HS-5 (cell line): Measurements from ENCODE around the gene CYP2A6.
"Not testable (repeated sequence)": the region's sequence is repeated elsewhere in the genome, so short reads cannot be mapped to it uniquely, and the experiment has no call there.

Source experiments
- DNase-seq: peaks from one replicate; pipeline ENCODE4 v3.0.0-alpha.2; 2012; ENCODE audit warnings: low read depth

The CYP2A6 gene

DNA sequence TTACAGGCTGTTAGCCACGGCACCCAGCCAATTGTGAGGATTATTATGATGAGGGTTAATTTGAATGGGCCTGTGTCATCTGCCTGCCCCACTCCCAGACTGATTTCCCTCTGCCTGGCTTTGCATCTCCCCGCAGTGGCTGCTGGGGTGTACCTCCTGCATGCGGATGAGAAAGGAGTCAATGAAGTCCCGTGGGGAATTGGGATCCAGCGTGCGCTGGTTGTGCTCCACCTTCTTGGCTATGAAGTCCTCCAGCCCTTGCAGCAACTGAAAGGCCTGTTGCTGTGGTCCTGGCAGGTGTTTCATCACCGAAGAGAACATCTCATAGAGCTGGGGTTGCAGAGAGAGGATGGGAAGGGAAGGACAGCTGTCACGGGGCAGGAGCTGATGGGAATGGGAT is 3.5 kb downstream of the CYP2A6 start:
- DNase-seq: not testable (repeated sequence)

DNA sequence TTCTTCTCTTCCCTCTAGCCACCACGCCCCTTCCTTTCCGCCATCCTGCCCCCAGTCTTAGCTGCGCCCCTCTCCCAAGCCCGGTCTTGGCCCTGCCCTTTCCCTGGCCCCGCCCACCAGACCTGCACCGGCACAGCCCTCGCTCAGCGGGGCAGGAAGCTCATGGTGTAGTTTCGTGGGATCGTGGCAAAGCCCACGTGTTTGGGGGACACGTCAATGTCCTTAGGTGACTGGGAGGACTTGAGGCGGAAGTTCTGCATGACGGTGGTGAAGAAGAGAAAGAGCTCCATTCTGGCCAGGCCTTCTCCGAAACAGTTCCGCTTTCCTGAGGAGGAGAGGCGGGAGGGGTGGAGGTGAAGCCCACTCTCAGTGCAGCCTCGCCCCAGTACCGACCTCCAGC is 6.6 kb downstream of the CYP2A6 start:
- DNase-seq: not testable (repeated sequence)

DNA sequence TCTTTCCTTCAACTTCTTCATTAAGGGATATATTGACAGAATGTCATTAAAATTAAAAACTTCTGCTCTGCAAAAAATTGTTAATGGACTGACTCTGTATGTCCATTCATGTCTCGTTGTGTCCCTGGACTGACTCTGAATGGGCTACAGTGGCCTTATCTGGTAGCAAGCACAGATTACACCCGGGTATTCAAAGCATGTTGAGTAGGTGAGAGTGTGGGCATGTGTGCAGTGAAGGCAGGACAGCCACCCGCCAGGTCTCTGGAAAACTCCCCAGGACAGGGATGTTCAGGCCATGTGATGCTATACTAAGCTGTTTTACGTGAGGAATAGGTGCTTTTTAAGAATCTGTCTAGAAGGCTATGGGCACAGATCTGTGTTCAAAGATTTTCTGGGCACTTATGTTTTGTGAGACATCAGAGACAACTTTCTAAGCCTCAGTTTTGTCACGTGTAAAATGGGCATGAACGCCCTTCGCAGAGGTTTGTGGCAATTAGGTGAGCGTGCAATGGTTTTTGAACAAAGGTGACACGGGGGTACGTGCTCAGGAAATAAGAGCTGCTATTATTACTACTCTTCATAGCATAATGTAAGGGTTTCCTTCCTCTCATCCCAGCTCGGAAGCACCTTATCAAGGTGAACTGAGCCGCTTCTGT is 7.1 kb downstream of the CYP2A6 start:
- not testable (repeated sequence) for DNase-seq

DNA sequence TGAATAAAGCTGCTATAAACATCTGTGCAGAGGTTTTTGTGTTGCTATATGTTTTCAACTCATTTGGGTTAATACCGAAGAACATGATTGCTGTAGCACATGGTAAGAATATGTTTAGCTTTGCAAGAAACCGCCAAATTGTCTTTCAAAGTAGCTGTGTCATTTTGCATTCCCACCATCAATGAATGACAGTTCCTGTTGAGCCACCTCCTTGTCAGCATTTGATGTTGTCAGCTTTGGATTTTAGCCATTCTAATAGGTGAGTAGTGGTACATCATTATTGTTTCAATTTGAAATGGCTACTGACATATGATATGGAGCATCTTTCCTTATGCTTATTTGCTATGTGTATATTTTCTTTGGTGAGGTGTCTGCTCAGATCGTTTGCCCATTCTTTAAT is 8.2 kb downstream of the CYP2A6 start:
- DNase-seq: not testable (repeated sequence)

DNA sequence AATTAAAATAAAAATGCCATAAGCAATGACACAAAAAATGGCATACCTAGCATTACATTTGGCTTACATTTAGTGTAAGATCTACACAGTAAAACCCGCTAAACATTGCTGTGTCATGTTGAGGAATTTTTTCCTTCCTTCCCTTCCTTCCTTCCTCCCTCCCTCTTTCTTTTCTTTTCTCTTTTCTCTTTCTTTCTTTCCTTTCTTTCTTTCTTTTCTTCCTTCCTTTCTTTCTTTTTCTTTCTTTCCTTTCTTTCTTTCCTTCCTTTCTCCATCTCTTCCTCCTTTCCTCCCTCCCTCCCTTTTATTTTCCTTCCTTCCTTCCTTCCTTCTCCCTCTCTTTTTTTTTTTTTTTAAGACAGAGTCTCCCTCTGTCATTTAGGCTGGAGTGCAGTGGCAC is 11.8 kb downstream of the CYP2A6 start:
- not testable (repeated sequence) for DNase-seq

DNA sequence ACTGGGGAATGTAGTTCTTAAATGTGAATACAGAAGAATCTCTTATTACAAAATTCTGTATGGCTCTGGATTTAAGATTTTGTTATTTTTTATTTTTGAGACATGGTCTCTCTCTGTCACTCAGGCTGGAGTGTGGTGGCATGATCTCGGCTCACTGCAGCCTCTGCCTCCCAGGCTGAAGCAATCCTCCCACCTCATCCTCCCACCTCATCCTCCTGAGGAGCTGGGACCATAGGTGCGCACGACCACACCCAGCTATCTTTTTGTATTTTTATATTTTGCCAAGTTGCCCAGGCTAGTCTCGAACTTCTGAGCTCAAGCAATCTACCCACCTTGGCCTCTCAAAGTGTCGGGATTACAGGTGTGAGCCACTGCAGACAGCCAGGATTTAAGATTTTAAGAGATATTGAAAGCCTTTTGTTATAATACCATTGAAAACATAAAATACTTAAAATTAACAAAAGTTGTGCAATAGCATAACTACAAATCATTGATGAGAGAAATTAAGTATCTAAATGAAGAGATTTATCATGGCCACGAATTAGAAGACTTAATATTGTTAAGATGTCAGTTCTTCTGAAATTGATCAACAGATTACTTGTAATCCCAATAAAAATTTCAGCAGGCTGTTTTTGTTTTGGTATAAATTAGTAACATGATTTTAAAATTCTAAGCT is 13.4 kb downstream of the CYP2A6 start:
- no peak for DNase-seq

DNA sequence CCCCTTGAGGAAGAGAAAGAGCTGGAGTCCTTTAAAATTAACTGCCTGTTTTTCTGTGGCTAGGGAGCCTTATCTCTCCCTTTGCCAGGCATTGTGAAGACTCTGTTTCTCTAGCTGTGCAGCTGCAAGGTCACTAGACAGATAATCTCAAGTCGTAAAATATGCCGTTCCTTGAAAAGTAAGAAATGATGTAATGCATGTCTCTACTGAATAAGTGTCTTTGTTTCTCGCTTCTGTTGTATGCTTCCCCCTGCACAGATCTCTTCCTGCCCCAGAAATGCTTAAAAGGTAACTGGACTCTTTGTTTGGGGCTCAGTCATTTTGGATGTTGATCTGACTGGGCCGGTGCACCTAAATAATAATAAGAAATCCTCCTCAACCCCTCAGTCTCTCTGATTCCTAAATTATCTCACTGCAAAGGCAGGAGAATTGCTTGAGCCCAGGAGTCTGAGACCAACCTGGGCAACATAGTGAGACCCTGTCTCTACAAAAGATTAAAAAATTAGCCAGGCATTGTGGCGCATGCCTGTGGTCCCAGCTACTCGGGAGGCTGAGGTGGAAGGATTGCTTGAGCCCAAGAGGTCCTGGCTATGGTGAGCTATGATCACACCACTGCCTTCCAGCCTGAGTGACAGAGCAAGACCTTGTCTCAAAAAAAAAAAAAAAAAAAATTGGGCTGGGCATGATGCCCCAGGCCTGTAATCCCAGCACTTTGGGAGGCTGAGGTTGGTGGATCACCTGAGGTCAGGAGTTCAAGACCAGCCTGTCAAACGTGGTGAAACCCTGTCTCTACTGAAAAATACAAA is 16.3 kb downstream of the CYP2A6 start:
- not testable (repeated sequence) for DNase-seq

DNA sequence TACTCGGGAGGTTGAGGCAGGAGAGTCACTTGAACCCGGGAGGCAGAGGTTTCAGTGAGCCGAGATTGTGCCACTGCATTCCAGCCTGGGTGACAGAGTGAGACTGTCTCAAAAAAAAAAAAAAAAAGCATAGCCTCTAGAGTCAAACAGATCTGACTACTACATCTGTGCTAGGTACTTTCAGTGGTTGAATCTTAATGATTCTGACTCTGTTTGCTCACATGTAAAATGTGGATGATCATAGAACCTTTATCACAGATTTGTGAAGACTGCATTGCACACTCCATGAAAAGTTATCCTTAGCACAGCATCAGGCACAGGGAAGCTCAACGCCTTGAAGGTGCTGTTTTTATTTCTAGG is 17.8 kb downstream of the CYP2A6 start:
- not testable (repeated sequence) for DNase-seq

DNA sequence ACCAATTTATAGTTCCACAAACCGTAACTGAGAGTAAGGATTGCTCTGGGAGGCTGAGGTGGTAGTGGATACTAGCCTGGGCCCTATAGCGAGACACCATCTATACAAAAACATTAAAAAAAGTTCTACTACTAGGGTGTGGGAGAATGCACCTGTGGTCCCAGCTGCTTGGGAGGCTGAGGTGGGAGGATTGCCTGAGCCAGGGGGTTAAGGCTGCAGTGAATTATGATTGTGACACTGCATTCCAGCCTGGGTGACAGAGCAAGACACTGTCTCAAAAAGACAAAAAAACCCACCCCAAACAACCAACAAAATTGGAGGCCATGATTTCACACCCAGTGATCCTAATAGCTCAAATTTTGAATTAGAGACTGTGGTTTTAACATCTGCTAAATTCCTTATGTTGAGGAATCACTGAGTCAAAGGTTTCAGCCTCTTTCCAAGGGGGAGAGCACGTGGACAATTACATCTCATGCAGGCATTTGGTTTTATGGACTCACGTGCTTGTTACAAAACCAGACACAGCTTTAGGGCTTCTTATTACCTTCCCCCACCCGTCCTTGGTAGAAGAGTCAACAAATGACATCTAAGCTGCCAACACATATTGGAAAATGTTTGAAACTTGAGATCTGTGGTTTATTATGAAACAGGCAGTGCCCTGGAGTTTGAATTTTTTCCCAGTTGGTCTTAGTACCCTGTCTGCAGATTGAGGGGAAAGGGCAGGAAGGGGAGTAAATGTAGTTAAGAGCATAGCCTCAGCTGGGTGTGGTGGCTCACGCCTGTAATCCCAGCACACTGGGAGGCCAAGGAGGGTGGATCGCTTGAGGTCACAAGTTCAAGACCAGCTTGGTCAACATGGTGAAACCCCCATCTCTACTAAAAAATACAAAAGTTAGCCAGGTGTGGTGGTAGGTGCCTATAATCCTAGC is 18.5 kb downstream of the CYP2A6 start:
- peak; percentile 96 for DNase-seq

DNA sequence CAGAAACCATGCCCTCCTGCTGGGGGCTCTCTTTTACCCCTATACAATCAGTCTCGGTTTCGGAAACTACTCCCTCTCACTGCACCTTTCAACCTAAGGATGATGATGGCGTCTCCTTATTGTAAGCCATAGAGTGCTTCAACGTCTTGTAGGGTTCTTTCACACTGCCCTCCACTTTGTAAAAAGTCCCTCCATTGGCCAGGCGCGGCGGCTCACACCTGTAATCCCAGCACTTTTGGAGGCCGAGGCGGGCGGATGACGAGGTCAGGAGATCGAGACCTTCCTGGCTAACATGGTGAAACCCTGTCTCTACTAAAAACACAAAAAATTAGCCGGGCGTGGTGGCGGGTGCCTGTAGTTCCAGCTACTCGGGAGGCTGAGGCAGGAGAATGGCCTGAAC is 19.5 kb downstream of the CYP2A6 start:
- DNase-seq: not testable (repeated sequence)

DNA sequence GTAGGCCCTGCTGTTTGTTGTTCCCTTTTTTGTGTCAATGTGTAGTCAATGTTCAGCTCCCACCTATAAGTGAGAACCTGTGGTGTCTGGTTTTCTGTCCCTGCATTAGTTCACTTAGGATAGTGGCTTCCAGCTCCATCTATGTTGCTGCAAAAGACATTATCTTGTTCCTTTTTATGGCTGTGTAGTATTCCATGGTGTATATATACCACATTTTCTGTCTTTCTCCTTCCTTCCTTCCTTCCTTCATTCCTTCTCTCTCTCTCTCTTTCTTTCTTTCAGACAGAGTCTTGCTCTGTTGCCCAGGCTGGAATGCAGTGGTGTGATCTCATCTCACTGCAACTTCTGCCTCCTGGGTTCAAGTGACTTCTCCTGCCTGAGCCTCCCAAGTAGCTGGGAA is 21.0 kb downstream of the CYP2A6 start:
- DNase-seq: no peak

DNA sequence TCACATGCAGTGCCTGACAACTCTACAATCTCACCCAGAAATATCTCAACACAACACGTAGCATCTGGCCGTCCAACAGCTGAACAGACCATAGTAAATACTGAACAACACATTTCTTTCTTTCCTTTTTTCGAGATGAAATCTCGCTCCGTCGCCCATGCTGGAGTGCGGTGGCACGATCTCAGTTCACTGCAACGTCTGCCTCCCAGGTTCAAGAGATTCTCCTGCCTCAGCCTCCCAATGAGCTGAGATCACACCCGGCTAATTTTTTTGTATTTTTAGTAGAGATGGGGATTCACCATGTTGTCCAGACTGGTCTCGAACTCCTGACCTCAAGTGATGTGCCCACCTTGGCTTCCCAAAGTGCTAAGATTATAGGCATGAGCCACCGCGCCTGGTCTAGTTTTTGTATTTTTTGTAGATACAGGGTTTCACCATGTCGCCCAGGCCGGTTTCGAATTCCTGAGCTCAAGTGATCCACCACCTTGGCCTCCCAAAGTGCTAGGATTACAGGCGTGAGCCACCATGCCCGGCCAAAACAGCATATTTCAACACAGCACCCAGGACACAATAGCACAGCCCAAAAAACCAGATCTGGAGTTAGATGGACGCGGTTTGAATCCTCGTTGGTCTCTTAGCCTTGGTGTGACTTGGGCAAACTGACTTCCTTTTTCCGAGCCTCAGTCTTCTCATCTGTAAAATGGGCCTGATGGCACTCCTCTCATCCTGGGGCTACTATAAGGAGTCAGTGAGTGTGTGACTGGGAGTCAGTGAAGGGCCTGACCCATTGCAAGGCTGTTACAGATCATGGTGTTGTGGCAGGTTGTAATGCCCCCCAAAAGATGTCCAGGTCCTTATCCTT is 22.6 kb downstream of the CYP2A6 start:
- no peak for DNase-seq

DNA sequence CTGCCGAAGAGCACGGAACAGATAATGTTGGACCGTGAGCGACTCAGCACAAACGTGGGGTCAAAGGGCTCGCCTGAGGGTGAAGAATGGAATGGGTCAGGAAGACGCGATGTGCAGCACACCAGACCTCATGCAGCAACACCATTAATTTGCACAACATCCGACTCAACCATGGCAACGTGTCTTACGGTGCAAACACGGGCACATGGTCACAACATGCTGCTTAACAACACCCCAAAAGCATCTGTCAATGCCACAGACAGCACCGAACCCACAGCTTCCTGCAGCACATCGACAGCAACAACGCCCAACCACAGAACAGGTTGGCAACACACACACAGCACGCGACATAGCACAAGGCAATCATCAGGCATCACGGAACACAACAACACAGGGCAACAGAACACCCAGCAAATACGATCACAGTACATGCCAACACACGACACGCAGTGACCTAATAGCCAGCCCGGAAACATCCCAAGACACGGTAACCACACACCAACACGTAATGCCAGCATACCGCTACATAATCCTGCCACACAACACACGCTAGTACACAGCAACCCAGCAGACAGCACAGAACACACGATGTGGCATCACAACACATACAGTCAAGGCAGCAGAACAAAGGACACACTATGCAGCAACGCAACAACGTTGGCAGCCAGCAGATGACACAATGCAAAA is 23.4 kb downstream of the CYP2A6 start:
- not testable (repeated sequence) for DNase-seq

DNA sequence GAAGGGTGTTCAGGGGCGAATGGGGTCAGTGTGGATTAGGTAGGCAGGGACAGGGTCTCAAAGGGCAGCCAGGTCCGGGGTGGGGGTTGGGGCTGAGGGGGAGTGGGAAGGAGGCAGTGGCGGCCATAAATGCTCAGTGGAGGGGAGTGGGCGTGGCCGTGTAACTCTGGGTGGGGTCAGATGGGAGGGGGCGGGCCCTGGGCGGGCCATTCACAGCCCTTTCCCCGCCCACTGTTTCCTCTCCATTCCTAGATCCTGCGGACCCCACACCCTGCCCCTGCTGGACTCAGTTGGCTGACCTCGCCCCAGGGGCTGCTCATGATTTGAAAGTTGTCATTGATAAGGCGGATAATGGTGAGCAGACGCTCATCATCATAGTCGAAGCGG is 23.9 kb downstream of the CYP2A6 start:
- not testable (repeated sequence) for DNase-seq

DNA sequence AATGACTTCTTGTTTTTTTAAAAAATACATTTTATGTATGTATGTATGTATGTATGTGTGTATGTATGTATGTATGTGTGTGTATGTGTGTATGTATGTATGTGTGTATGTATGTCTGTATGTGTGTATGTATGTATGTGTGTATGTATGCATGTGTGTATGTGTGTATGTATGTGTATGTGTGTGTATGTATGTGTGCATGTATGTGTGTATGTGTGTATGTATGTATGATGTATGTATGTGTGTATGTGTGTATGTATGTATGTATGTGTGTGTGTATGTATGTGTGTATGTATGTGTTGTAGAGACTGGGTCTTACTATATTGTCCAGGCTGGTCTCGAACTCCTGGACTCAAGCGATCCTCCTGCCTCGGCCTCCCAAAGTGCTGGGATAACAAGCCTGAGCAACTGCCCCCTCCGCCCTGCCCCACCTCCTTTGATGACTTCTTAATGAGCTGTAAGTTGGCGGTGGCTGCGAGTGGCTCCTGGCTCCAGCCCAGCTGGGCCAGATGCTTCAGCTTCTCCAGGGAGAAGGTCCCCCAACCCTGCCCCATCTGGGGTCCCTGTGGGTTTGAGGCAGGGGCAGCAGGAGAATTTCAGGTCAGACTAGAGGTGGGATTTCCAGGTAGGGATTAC is 24.7 kb downstream of the CYP2A6 start:
- DNase-seq: not testable (repeated sequence)

DNA sequence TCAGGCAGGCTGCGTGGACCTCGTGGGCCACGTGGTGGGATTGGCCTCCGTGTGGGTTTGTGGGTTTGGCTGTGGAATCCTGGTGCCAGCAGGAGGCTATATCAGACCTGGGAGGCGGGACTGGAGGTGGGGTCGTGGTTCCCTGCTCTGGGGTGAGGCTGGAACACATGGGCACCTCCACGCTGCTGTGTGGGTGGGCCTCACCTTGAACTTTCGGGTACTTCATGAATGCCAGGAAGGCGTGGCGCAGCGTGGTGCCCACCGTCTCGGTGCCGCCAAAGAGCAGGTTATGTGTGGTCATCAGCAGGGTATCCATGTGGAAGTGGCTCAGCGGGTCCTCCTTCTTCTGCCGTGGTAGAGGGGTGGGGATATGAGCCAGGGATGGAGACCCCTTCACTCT is 25.3 kb downstream of the CYP2A6 start:
- DNase-seq: not testable (repeated sequence)

DNA sequence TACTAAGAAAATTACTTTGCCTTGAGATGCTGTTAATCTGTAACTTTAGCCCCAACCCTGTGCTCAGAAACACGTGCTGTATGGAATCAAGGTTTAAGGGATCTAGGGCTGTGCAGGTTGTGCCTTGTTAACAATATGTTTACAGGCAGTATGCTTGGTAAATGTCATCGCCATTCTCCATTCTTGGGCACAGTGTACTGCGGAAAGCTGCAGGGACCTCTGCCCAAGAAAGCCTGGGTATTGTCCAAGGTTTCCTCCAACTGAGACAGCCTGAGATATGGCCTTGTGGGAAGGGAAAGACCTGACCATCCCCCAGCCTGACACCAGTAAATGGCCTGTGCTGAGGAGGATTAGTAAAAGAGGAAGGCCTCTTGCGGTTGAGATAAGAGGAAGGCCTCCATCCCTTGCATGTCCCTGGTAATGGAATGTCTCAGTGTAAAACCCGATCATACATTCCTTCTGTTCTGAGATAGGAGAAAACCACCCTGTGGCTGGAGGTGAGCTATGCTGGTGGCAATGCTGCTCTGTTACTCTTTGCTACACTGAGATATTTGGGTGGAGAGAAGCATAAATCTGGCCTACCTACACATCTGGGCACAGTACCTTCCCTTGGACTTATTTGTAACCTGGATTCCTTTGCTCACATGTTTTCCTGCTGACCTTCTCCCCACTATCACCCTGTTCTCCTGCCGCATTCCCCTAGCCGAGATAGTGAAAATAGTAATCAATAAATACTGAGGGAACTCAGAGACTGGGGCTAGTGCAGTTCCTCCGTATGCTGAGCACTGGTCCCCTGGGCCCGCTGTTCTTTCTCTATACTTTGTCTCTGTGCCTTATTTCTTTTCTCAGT is 27.3 kb downstream of the CYP2A6 start:
- not testable (repeated sequence) for DNase-seq

DNA sequence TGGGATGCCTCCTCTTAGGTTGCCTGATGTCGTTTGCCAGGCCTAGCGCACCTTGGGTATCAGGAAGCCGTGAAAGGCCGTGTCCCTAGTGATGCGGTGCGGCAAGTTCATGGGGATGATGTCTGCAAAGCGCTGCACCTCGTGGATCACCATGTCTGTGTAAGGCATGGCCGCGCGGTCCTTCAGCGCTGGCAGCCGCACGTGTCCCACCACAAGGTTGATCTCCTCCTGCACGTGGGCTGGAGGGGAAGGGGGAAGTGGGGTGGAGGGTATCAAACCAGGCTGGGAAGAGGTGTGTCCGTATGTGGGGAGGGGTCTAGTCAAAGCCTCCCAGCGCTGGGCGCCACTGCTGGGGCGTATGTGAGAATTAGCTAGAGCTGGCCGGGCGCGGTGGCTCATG is 28.1 kb downstream of the CYP2A6 start:
- DNase-seq: no peak
